ENCODE results near the gene ZNF598. TPM values are rescaled to one million over a fixed set of nuclear protein-coding genes. Genes with fewer than 3 reads are reported as not detected.

Gene ZNF598
- total and polyA plus RNA-seq, 4 donors: 2.7 to 28.4 (median 16.2) TPM

DNA sequence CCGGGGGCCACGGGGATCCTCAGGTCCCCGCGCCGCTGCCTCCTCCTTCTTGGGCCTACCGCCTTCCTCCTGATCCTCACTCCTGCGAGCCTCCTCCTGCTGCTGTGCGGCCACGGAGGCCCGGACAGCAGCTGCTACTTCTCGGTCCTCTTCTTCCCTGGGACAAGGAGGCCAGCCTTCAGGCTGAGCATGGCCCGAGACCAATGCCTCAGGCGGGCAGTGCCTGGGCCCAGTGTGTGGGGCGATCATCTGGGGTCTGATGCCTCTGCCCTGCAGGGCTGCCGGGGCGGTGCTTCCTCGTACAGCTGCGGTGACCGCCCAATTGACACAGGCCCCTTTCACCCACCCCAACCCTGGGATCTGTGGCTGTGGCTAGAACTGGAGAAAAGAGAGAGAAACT, 8.6 kb downstream of the ZNF598 start:
- Histone ChIP-seq H3K4me3 (ENCODE audit: low read depth in 1 of 3, low read length in 3 of 3) (no peak overlapping the region), H3K27me3 (ENCODE audit: control insufficient read depth in 4 of 4, insufficient read depth in 4 of 4, low read length in 3 of 4) (no peaks in the 10 kb centered on the region), H3K9me3 (ENCODE audit: control insufficient read depth in 4 of 4, low read length in 3 of 4) (no peaks in the 10 kb centered on the region), H3K4me1 (ENCODE audit: control insufficient read depth in 4 of 4, insufficient read depth in 4 of 4, low read length in 3 of 4) (peaks cover 15 to 28% (median 21%) of the 10 kb centered on the region in 4 donors), H3K9ac (ENCODE audit: low read depth in 1 of 2, low read length in 2 of 2) (no peak overlapping the region), H3K36me3 (ENCODE audit: control insufficient read depth in 4 of 4, insufficient read depth in 3 of 4, low read depth in 1 of 4, low read length in 3 of 4) (peaks cover 24 to 67% (median 28%) of the 10 kb centered on the region in 4 donors), H3K27ac (ENCODE audit: low read depth in 1 of 2, low read length in 2 of 2) (no peak overlapping the region)
- no peak for TF ChIP-seq JUND (IDR thresholded peaks at IDR 0.05)
- TF ChIP-seq, protein P1, sequence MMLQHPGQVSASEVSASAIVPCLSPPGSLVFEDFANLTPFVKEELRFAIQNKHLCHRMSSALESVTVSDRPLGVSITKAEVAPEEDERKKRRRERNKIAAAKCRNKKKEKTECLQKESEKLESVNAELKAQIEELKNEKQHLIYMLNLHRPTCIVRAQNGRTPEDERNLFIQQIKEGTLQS (IDR thresholded peaks at IDR 0.05): no peak
- TF ChIP-seq RAD21 (IDR thresholded peaks at IDR 0.05): no peak
- no peak for TF ChIP-seq YY1 (IDR thresholded peaks at IDR 0.05)
- TF ChIP-seq, protein P2, sequence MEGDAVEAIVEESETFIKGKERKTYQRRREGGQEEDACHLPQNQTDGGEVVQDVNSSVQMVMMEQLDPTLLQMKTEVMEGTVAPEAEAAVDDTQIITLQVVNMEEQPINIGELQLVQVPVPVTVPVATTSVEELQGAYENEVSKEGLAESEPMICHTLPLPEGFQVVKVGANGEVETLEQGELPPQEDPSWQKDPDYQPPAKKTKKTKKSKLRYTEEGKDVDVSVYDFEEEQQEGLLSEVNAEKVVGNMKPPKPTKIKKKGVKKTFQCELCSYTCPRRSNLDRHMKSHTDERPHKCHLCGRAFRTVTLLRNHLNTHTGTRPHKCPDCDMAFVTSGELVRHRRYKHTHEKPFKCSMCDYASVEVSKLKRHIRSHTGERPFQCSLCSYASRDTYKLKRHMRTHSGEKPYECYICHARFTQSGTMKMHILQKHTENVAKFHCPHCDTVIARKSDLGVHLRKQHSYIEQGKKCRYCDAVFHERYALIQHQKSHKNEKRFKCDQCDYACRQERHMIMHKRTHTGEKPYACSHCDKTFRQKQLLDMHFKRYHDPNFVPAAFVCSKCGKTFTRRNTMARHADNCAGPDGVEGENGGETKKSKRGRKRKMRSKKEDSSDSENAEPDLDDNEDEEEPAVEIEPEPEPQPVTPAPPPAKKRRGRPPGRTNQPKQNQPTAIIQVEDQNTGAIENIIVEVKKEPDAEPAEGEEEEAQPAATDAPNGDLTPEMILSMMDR (IDR thresholded peaks at IDR 0.05; ENCODE audit: low read depth, low read length, missing input control): no peak
- no peak for TF ChIP-seq TAF1 (conservative IDR thresholded peaks at IDR 0.05)
- no peak for TF ChIP-seq HNF4G (IDR thresholded peaks at IDR 0.05)
- no peak for TF ChIP-seq GABPA (IDR thresholded peaks at IDR 0.05 in 1 of 2, conservative IDR thresholded peaks at IDR 0.05 in 1 of 2)
- no peak for TF ChIP-seq FOXA1 (IDR thresholded peaks at IDR 0.05)
- TF ChIP-seq, protein P3, sequence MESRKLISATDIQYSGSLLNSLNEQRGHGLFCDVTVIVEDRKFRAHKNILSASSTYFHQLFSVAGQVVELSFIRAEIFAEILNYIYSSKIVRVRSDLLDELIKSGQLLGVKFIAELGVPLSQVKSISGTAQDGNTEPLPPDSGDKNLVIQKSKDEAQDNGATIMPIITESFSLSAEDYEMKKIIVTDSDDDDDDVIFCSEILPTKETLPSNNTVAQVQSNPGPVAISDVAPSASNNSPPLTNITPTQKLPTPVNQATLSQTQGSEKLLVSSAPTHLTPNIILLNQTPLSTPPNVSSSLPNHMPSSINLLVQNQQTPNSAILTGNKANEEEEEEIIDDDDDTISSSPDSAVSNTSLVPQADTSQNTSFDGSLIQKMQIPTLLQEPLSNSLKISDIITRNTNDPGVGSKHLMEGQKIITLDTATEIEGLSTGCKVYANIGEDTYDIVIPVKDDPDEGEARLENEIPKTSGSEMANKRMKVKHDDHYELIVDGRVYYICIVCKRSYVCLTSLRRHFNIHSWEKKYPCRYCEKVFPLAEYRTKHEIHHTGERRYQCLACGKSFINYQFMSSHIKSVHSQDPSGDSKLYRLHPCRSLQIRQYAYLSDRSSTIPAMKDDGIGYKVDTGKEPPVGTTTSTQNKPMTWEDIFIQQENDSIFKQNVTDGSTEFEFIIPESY (IDR thresholded peaks at IDR 0.05): no peak
- DNase-seq (ENCODE audit: low spot score): no peak
- 95% methylated on average over 19 of the region's 19 CpGs for WGBS

DNA sequence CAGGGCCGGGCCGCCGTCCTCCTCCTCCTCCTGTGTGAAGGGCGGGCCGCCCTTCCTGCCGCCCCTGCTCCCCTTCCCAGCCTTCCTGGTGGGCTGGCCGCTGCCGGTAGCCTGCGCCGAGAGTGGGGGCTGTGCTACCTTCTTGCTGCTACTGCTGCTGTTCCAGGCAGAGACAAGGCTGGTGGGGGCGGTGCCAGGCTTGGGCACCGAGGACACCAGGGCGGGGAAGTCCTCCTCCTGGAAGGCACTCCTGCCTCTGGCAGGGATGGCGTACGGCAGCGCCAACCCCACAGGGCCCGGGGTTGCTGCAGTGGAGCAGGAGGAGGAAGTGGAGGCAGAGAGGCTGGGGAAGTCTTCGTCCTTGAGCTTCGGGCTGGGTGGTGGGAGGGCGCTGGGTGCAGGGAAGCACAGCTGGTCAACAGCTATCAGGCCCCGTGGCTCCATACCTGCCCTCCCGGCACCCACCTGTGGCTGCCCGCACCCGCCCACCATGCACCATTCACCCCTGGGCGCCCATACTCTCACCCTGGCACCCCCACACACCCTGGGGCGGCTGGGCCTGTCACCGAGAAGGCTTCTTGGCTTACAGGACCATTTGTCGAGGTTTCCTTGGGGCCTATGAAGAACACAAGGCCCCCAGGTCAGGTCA, 9.6 kb downstream of the ZNF598 start:
- Histone ChIP-seq H3K27me3 (ENCODE audit: control insufficient read depth in 4 of 4, insufficient read depth in 4 of 4, low read length in 3 of 4) (no peaks in the 10 kb centered on the region), H3K4me3 (ENCODE audit: low read depth in 1 of 3, low read length in 3 of 3) (no peak overlapping the region), H3K9me3 (ENCODE audit: control insufficient read depth in 4 of 4, low read length in 3 of 4) (no peaks in the 10 kb centered on the region), H3K4me1 (ENCODE audit: control insufficient read depth in 4 of 4, insufficient read depth in 4 of 4, low read length in 3 of 4) (peaks cover 10 to 18% (median 15%) of the 10 kb centered on the region in 4 donors), H3K9ac (ENCODE audit: low read depth in 1 of 2, low read length in 2 of 2) (no peak overlapping the region), H3K27ac (ENCODE audit: low read depth in 1 of 2, low read length in 2 of 2) (no peak overlapping the region), H3K36me3 (ENCODE audit: control insufficient read depth in 4 of 4, insufficient read depth in 3 of 4, low read depth in 1 of 4, low read length in 3 of 4) (peaks cover 24 to 67% (median 28%) of the 10 kb centered on the region in 4 donors)
- no peak for DNase-seq (ENCODE audit: low spot score)
- WGBS: 93% methylated on average over 28 of the region's 28 CpGs
- TF ChIP-seq RAD21 (IDR thresholded peaks at IDR 0.05) (no peak), HNF4G (IDR thresholded peaks at IDR 0.05) (no peak), EGR1 (IDR thresholded peaks at IDR 0.05; ENCODE audit: low read depth in 2 of 2) (no peak), HNF4A (conservative IDR thresholded peaks at IDR 0.05) (no peak), TAF1 (conservative IDR thresholded peaks at IDR 0.05) (no peak), JUND (IDR thresholded peaks at IDR 0.05) (no peak), FOXA2 (IDR thresholded peaks at IDR 0.05) (no peak), RXRA (IDR thresholded peaks at IDR 0.05) (no peak), NR2F2 (IDR thresholded peaks at IDR 0.05) (no peak)
- TF ChIP-seq, protein P1 (IDR thresholded peaks at IDR 0.05): no peak
